Loucy (cell line): ENCODE results near the gene PTGER1.
A peak's percentile ranks its signal among the peaks of the same experiment; 100 is the strongest.

Experiments used
- H2AFZ ChIP-seq: fragments of 200-600 bp; sonication (generic); 2 replicates; pipeline ENCODE4 v1.6.0; 2016; ENCODE audit warnings: antibody characterized with exemption, mild to moderate bottlenecking, low read length, moderate library complexity
- H3F3A ChIP-seq: fragments of 200-600 bp; 2 replicates; pipeline ENCODE4 v1.6.0; 2016; ENCODE audit warnings: antibody characterized with exemption, low read depth, mild to moderate bottlenecking
- H3K27me3 ChIP-seq: fragments of 200-600 bp; sonication (generic); 2 replicates; pipeline ENCODE4 v1.6.1; 2014; ENCODE audit warnings: low read length, mild to moderate bottlenecking; ENCODE audit not compliant: insufficient read depth, poor library complexity, severe bottlenecking
- H3K36me3 ChIP-seq: fragments of 200-600 bp; sonication (generic); 2 replicates; pipeline ENCODE4 v1.6.1; 2016; ENCODE audit warnings: low read length; ENCODE audit not compliant: insufficient read depth
- H3K4me1 ChIP-seq: fragments of 200-600 bp; sonication (generic); 2 replicates; pipeline ENCODE4 v1.5.1; 2014; ENCODE audit warnings: low read length, mild to moderate bottlenecking; ENCODE audit not compliant: insufficient read depth, poor library complexity, severe bottlenecking
- H3K4me2 ChIP-seq: fragments of 200-600 bp; sonication (generic); 2 replicates; pipeline ENCODE4 v1.6.0; 2014; ENCODE audit warnings: antibody characterized with exemption, low read length, low read depth, mild to moderate bottlenecking; ENCODE audit not compliant: poor library complexity, severe bottlenecking
- H3K4me3 ChIP-seq: fragments of 200-600 bp; sonication (generic); 2 replicates; pipeline ENCODE4 v1.5.1; 2014; ENCODE audit warnings: low read length, mild to moderate bottlenecking, mixed read lengths; ENCODE audit not compliant: poor library complexity, severe bottlenecking
- H3K79me2 ChIP-seq: fragments of 200-600 bp; sonication (generic); 2 replicates; pipeline ENCODE4 v1.6.1; 2014; ENCODE audit warnings: low read length; ENCODE audit not compliant: insufficient read depth
- H3K9ac ChIP-seq: fragments of 200-600 bp; sonication (generic); 2 replicates; pipeline ENCODE4 v1.6.0; 2014; ENCODE audit warnings: mild to moderate bottlenecking, low read depth, low read length, moderate library complexity; ENCODE audit not compliant: poor library complexity, severe bottlenecking
- H3K9me2 ChIP-seq: fragments of 200-600 bp; sonication (generic); replicated peaks from 2 replicates; pipeline ENCODE4 v1.6.1; 2016; ENCODE audit warnings: low read depth, low read length, mixed read lengths
- H3K9me3 ChIP-seq: fragments of 200-600 bp; sonication (generic); 2 replicates; pipeline ENCODE4 v1.6.1; 2014; ENCODE audit warnings: mild to moderate bottlenecking, antibody characterized with exemption, low read length, low read depth; ENCODE audit not compliant: insufficient read depth
- H4K20me1 ChIP-seq: fragments of 200-600 bp; sonication (generic); 2 replicates; pipeline ENCODE4 v1.6.0; 2014; ENCODE audit warnings: antibody characterized with exemption, low read length, mild to moderate bottlenecking; ENCODE audit not compliant: insufficient read depth, poor library complexity, severe bottlenecking
- CTCF ChIP-seq: fragments of 200-600 bp; sonication (generic); conservative IDR thresholded peaks from 2 replicates; pipeline ENCODE4 v1.5.1; 2014; ENCODE audit warnings: mild to moderate bottlenecking, antibody characterized with exemption, low read length
- EZH2phosphoT487 ChIP-seq: fragments of 200-600 bp; IDR thresholded peaks from 2 replicates; pipeline ENCODE4 v1.6.1; 2018; ENCODE audit warnings: antibody characterized with exemption, mild to moderate bottlenecking, moderate library complexity, borderline replicate concordance

PTGER1 gene

DNA sequence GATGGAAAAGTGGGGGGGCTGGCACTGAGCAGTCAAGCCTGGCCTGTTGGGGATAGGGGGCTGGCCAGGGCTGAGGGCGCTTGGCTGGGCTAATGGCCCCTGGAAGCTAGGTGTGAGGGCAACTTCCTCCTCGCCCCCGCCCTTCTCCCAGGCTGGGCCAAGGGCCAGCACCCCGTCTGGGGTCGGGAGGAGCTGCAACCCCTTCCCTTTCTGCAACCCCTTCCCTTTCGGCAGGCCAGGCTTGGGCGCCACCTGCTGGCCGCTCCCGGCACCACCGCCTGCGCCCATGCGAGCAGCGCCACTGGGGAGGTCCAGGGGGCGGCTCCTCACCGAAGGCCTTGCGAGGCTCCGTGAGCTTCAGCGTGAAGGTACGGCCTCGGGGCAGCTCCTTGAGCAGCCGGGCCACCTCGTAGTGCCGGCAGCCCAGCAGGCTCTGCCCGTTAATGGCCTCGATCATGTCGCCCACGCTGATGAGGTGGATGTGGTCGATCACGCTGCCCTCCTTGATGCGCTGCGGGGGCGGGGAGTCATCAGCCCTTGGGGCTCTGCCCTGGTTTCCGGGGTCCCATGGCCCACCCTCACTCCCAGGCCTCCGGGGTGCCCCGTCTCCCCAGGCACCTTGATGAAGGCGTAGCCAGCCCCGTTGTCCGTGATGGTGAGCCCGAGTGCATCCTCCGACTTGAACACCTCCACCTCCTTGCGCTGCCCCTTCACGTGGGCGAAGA, 5.0 kb upstream of the PTGER1 start:
- Histone ChIP-seq H4K20me1 (no peaks in the 10 kb centered on the region), H3K9ac (no peak overlapping the region), H3K9me2 (no peaks in the 10 kb centered on the region), H2AFZ (no peak overlapping the region), H3K79me2 (no peaks in the 10 kb centered on the region), H3K4me3 (no peak overlapping the region), H3K9me3 (no peaks in the 10 kb centered on the region), H3F3A (no peaks in the 10 kb centered on the region), H3K36me3 (no peaks in the 10 kb centered on the region), H3K4me1 (peaks cover 13% of the 10 kb centered on the region), H3K27me3 (no peaks in the 10 kb centered on the region), H3K4me2 (no peak overlapping the region)
- TF ChIP-seq CTCF: peak; percentile 84
- TF ChIP-seq EZH2phosphoT487: no peak

- Histone ChIP-seq H3K79me2 (no peaks in the 10 kb centered on the region), H3K36me3 (no peaks in the 10 kb centered on the region), H3K27me3 (no peaks in the 10 kb centered on the region), H2AFZ (no peak overlapping the region), H4K20me1 (no peaks in the 10 kb centered on the region), H3K4me2 (no peak overlapping the region), H3K9me2 (no peaks in the 10 kb centered on the region), H3F3A (no peaks in the 10 kb centered on the region), H3K4me3 (no peak overlapping the region), H3K9me3 (no peaks in the 10 kb centered on the region), H3K4me1 (peaks cover 13% of the 10 kb centered on the region), H3K9ac (no peak overlapping the region)
- TF ChIP-seq CTCF: no peak
- TF ChIP-seq EZH2phosphoT487: no peak
These were observed 4.3 kb upstream of the PTGER1 start for GRCh38 chr19:14479309-14479974.

DNA sequence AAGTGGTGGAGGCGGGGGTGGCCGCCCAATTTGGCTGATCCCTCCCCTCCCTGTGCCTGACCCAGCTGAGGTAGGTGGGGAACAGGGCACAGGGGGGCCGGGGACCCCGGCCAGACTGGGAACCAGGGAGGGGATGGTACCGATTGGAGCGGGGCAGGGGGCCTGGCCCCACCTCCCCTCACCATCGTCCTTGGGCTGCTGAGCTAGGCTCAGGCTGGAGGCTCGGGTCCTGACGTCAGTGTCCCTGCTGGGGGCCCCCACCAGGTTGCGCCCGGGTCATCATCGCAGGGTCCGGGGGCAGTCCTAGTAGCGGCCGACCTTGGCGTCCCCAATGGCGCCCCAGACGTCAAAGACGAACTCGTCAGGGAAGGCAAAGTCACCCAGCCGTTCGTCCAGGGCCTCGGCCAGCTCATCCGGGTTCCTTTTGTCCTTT, 3.0 kb upstream of the PTGER1 start:
- H3K9ac ChIP-seq: no peak overlapping the region
- peaks cover 13% of the 10 kb centered on the region for H3K4me1 ChIP-seq
- H3K4me2 ChIP-seq: no peak overlapping the region
- no peaks in the 10 kb centered on the region for H3F3A ChIP-seq
- no peaks in the 10 kb centered on the region for H3K9me2 ChIP-seq
- H4K20me1 ChIP-seq: no peaks in the 10 kb centered on the region
- H3K27me3 ChIP-seq: no peaks in the 10 kb centered on the region
- H3K79me2 ChIP-seq: no peaks in the 10 kb centered on the region
- no peak overlapping the region for H3K4me3 ChIP-seq
- H2AFZ ChIP-seq: no peak overlapping the region
- H3K9me3 ChIP-seq: no peaks in the 10 kb centered on the region
- TF ChIP-seq CTCF: no peak
- no peak for TF ChIP-seq EZH2phosphoT487
- no peaks in the 10 kb centered on the region for H3K36me3 ChIP-seq
